NB4 (cell line): ENCODE measurements around the gene SMO.

ENCODE experiments used
- CTCF ChIP-seq: IDR thresholded peaks from one replicate; pipeline ENCODE4 v1.5.1; 2012; ENCODE audit warnings: low read depth, low read length
- MAX ChIP-seq: IDR thresholded peaks from 2 replicates; pipeline ENCODE4 v1.6.1; 2011; ENCODE audit warnings: low read depth, low read length
- POLR2A ChIP-seq: IDR thresholded peaks from 2 replicates; pipeline ENCODE4 v1.6.1; 2011; ENCODE audit warnings: mild to moderate bottlenecking; ENCODE audit not compliant: insufficient read length; ENCODE audit errors: extremely low read depth

- no peak for TF ChIP-seq CTCF
- TF ChIP-seq POLR2A: no peak
- no peak for TF ChIP-seq MAX
These were observed 22.5 kb downstream of the SMO start for GRCh38 chr7:129210989-129211312.
